ENCODE measurements around the gene C1D.
"Not testable (repeated sequence)": the region's sequence is repeated elsewhere in the genome, so short reads cannot be mapped to it uniquely, and the experiment has no call there.

C1D gene

DNA sequence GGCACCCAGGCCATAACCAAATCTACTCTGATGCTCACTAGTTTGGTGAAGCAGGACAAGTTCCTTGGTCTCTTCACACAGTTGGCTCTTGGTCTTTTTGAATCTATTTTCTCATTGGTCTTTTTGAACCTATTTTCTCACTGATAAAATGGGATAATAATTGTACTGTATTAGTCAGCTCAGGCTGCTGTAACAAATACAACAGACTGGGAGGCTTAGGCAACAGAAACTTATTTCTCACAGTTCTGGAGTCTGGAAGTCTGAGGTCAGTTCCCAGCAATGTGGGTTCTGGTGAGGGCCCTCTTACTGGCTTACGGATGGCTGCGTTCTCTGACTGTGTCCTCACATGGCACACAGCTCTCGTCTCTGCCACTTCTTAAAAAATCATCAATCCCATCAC is 63.5 kb downstream of the C1D start:
- no peak for DNase-seq (ENCODE audit: low read depth)

DNA sequence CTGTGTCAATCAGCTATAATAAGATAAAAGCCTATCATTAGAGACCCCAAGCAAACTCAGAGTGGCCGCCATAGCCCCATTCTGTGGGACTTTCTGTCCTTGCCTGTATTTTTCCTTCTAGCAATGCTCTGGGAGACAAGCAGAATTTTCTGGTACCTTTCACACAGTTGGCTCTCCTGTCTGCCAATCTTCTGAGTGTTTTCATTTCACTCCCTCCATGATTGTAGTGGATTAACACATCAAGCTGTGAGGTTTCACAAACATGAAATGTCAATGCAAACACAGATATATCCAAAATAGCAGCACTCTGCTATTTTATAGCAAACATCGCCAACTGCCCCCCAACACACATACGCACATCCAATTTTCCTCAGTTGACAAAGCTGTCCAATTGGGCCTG is 64.9 kb downstream of the C1D start:
- no peak for DNase-seq (ENCODE audit: low read depth)

DNA sequence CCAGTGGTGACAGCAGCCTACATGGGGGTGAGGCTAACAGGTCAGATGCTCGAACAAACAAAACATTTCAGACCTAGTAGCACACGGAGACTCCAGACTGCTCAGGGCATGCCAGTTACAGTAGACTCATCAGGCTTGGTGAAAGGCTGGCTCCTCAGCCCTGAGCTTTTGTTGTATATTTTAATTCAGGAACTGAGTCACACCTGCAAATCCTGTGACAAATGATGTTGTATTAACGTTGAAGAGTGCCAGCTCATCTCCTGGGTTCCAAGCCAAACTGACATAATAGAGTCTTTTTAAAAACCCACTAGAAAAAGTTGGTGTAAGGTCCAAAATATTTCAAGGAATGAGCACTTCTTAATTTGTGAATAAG is 65.3 kb downstream of the C1D start:
- DNase-seq (ENCODE audit: low read depth) = no peak

DNA sequence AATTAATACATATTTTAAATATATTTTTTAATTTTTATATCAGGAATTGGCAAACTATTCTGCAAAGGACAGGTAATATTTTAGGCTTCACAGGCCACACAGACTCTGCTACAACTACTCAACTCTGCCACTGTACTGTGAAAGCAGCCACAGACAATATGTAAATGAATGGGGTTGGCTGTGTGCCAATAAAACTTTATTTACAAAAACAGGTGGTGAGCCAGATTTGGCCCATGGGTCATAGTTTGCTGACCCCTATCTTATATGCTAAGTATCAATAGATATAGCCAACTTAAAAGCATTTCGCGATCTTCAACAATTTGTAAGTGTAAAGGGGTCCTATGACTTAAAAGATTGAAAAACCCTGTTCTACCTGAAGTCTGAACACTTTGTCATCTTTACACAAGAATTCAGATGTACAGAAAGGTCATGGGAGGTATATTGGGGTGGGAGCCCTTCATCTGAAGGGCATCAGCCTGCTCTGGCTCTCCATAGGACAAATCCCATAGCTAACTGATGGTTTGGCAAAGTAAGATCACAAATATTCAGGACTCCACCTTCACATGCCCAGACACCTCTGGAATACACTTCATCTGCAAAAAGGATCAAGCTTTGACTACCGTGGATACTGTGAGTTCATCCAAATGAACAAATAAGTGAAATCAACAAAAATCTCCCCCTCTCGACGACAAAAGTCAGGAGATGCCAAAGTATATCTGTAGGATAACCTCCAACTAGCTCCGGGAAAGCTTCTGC is 65.9 kb downstream of the C1D start:
- DNase-seq (ENCODE audit: low read depth) = no peak

DNA sequence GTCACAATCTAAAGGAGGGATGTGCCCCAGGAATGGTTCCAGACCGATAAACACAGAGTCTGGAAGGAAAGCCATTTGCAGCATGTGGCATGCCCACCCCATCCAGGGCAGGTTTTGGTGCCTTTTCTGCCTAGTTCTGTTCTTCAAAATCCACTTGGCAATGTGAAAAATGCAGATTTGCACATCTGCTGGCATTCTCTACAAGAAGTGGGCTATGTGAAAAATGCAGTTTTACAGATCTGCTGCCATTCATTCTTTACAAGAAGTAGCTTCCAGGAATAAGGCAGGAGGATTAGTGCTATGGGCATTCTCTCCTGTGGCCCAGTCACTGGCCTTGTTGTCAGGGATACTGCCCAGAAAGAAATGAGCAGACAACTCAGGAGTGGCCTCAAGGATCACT is 68.1 kb downstream of the C1D start:
- no peak for DNase-seq (ENCODE audit: low read depth)

DNA sequence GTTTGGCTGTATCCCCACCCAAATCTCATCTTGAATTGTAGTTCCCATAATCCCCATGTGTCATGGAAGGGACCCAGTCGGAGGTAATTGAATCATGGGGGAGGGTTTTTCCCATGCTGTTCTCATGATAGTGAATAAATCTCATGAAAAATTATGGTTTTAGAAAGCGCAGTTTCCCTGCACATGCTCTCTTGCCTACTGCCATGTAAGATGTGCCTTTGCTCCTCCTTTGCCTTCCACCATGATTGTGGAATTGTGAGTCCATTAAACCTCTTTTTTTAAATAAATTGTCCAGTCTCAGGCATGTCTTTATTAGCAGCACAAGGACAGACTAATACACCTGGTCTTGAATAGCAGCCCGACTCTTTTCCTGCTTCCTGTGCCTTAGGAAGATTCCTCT is 68.7 kb downstream of the C1D start:
- DNase-seq (ENCODE audit: low read depth) = not testable (repeated sequence)

DNA sequence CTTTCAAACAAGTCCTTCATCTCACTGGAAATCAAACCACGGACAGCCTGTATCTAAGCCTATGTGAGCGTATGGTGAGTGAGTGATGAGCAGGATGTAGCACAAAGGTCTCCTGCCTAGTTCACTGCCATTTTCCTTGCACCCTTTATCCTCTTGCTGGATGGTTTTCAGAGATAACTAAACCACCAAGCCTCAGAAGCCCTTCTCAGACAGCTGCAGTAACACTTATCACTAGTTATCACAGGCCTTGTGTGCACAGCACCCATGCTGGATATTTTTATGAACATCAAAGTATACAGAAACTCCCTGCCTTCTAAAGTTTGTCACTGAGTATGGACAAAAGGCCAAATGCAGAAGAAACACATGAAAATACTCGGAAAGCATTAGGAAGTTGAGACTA is 69.5 kb downstream of the C1D start:
- DNase-seq (ENCODE audit: low read depth) = no peak

DNA sequence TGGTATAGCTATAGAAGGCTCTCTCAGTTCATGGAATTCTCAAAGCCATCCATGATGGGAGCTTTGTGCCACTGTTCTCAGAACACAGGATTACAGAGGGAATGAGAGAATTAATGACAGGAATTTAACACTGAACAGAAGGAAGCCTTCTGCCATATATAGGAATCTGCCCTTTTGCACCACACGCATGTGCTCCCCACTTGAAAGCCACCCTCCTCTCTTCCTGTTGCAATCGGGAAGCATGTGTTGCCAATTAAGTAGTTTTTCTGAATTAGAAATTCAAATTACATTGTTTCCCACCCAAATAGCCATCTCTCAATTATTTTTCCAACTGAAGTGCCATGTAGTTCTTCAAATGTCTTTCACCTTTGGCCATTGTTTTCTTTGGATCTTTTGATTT is 71.3 kb downstream of the C1D start:
- no peak for DNase-seq (ENCODE audit: low read depth)

Data from stimulated activated CD8-positive, alpha-beta memory T cell treated with anti-CD3 and anti-CD28 coated beads, Interleukin-15, amount 100 ng/mL, for 24 hours (primary cell).